SK-N-SH (cell line): ENCODE measurements around the gene BNIP3. TPM values are rescaled to one million over a fixed set of nuclear protein-coding genes. Genes with fewer than 3 reads are reported as not detected.

Experiments
- CTCF ChIA-PET: fragments of 300-600, 350-600 bp; formaldehyde crosslinking; extraction: SDS; loops from one replicate; lab custom pipeline; 2021; lab: Yijun Ruan, JAX
- POLR2A ChIA-PET: fragments of 350-600 bp; sonication (Branson Sonifier 250); formaldehyde crosslinking; extraction: SDS; loops from one replicate; lab custom pipeline; 2020; ENCODE audit warnings: antibody characterized with exemption, inconsistent platforms; lab: Yijun Ruan, JAX
- DNase-seq: peaks from one replicate; pipeline ENCODE4 v3.0.0; 2012
- H2AFZ ChIP-seq: fragments of 200-600 bp; sonication (generic); 2 replicates; pipeline ENCODE4 v1.8.1; 2016; ENCODE audit warnings: antibody characterized with exemption, mild to moderate bottlenecking, low read depth
- H3F3A ChIP-seq: fragments of 200-600 bp; sonication (generic); replicated peaks from 2 replicates; pipeline ENCODE3; 2016; ENCODE audit warnings: antibody characterized with exemption, mild to moderate bottlenecking; ENCODE audit not compliant: insufficient read depth
- H3K27ac ChIP-seq, 2 experiments: fragments of 200-500 bp in 1 of 2; fragments of 200-600 bp in 1 of 2; sonication (Bioruptor generic) in 1 of 2; sonication (generic), shearing (Covaris generic) in 1 of 2; 2 replicates each; pipeline versions ENCODE4 v1.5.1 to v1.6.1; 2014 to 2016; ENCODE audit warnings: low read depth in 2 of 2, inconsistent platforms in 1 of 2, low read length in 1 of 2, mild to moderate bottlenecking in 1 of 2, mixed read lengths in 1 of 2
- H3K27me3 ChIP-seq: fragments of 200-600 bp; sonication (generic), shearing (Covaris generic); 2 replicates; pipeline ENCODE4 v1.6.1; 2016; ENCODE audit warnings: mixed run types; ENCODE audit not compliant: insufficient read depth
- H3K36me3 ChIP-seq, 2 experiments: fragments of 200-500 bp in 1 of 2; fragments of 200-600 bp in 1 of 2; sonication (Bioruptor generic) in 1 of 2; sonication (generic) in 1 of 2; replicated peaks in 1 of 2; 2 replicates each; pipeline versions ENCODE3 to v1.5.1; 2014 to 2016; ENCODE audit warnings: low read length in 1 of 2, mild to moderate bottlenecking in 1 of 2; ENCODE audit not compliant: insufficient read depth in 2 of 2, control insufficient read depth in 1 of 2
- H3K4me1 ChIP-seq, 2 experiments: fragments of 200-500 bp in 1 of 2; fragments of 200-600 bp in 1 of 2; sonication (Bioruptor generic) in 1 of 2; sonication (generic), shearing (Covaris generic) in 1 of 2; 2 replicates each; pipeline versions ENCODE4 v1.5.1 to v1.6.1; 2014 to 2016; ENCODE audit warnings: low read depth in 1 of 2, low read length in 1 of 2, mixed run types in 1 of 2; ENCODE audit not compliant: insufficient read depth in 2 of 2, control insufficient read depth in 1 of 2
- H3K4me2 ChIP-seq: fragments of 200-600 bp; sonication (generic), shearing (Covaris generic); 2 replicates; pipeline ENCODE4 v1.6.1; 2017; ENCODE audit warnings: mixed run types
- H3K4me3 ChIP-seq, 2 experiments: fragments of 200-500 bp in 1 of 2; fragments of 200-600 bp in 1 of 2; sonication (Bioruptor generic) in 1 of 2; sonication (generic), shearing (Covaris generic) in 1 of 2; 2 replicates each; pipeline versions ENCODE4 v1.5.1 to v1.8.1; 2014 to 2016; ENCODE audit warnings: low read depth in 2 of 2, inconsistent platforms in 1 of 2, low read length in 1 of 2, mild to moderate bottlenecking in 1 of 2, mixed read lengths in 1 of 2, moderate library complexity in 1 of 2
- H3K79me2 ChIP-seq: fragments of 200-600 bp; sonication (generic); 2 replicates; pipeline ENCODE4 v1.8.1; 2017; ENCODE audit warnings: mild to moderate bottlenecking; ENCODE audit not compliant: insufficient read depth
- H3K9ac ChIP-seq: fragments of 200-600 bp; sonication (generic); 2 replicates; pipeline ENCODE4 v1.6.1; 2017; ENCODE audit warnings: mixed run types
- H3K9me2 ChIP-seq: fragments of 200-600 bp; sonication (generic); 2 replicates; pipeline ENCODE4 v1.6.1; 2017; ENCODE audit warnings: mixed run types
- H3K9me3 ChIP-seq: fragments of 200-600 bp; sonication (generic); 2 replicates; pipeline ENCODE4 v1.6.1; 2017; ENCODE audit warnings: mixed run types, mild to moderate bottlenecking, moderate library complexity
- H4K20me1 ChIP-seq: fragments of 200-600 bp; sonication (generic); 2 replicates; pipeline ENCODE4 v1.6.1; 2017; ENCODE audit warnings: mild to moderate bottlenecking, mixed run types; ENCODE audit not compliant: insufficient read depth
- CHD2 ChIP-seq: fragments of 150-350 bp; IDR thresholded peaks from 2 replicates; pipeline ENCODE4 v1.6.1; 2018; ENCODE audit warnings: low read length; ENCODE audit not compliant: partially characterized antibody
- EP300 ChIP-seq, 2 experiments: IDR thresholded peaks; 2 replicates each; pipeline versions ENCODE4 v1.4.0 to v1.6.1; 2012; ENCODE audit warnings: borderline replicate concordance in 1 of 2, low read depth in 1 of 2, low read length in 1 of 2
- FOXJ3 ChIP-seq: sonication (generic); formaldehyde crosslinking; IDR thresholded peaks from 2 replicates; pipeline ENCODE4 v1.5.1; 2020; ENCODE audit warnings: mild to moderate bottlenecking, missing genetic modification reagents
- FOXM1 ChIP-seq: IDR thresholded peaks from 2 replicates; pipeline ENCODE4 v1.4.0; 2012; ENCODE audit warnings: low read depth, mild to moderate bottlenecking
- GABPA ChIP-seq: IDR thresholded peaks from 2 replicates; pipeline ENCODE4 v1.4.0; 2012; ENCODE audit warnings: low read depth, mild to moderate bottlenecking
- GATA2 ChIP-seq: sonication (generic); formaldehyde crosslinking; IDR thresholded peaks from 2 replicates; pipeline ENCODE4 v1.5.0; 2020; ENCODE audit warnings: mild to moderate bottlenecking, missing genetic modification reagents
- IRF3 ChIP-seq: fragments of 150-350 bp; IDR thresholded peaks from 2 replicates; pipeline ENCODE4 v1.6.1; 2016; ENCODE audit warnings: mild to moderate bottlenecking, low read depth, low read length
- MXI1 ChIP-seq: IDR thresholded peaks from 2 replicates; pipeline ENCODE4 v1.6.1; 2012; ENCODE audit warnings: mild to moderate bottlenecking, low read depth, low read length, improper control_type of control experiment
- RAD21 ChIP-seq: IDR thresholded peaks from 2 replicates; pipeline ENCODE4 v1.6.1; 2012; ENCODE audit warnings: mild to moderate bottlenecking, low read length
- RCOR1 ChIP-seq: fragments of 150-350 bp; IDR thresholded peaks from 2 replicates; pipeline ENCODE4 v1.6.1; 2017; ENCODE audit warnings: antibody characterized with exemption, low read length
- REST ChIP-seq: IDR thresholded peaks from 2 replicates; pipeline ENCODE4 v1.6.1; 2012; ENCODE audit warnings: mild to moderate bottlenecking, low read depth, low read length, moderate library complexity
- RFX5 ChIP-seq: IDR thresholded peaks from 2 replicates; pipeline ENCODE4 v1.6.1; 2012; ENCODE audit warnings: mild to moderate bottlenecking, improper control_type of control experiment, low read length
- RXRA ChIP-seq: IDR thresholded peaks from 2 replicates; pipeline ENCODE4 v1.4.0; 2012; ENCODE audit warnings: low read depth, mild to moderate bottlenecking, borderline replicate concordance
- SMC3 ChIP-seq: IDR thresholded peaks from 2 replicates; pipeline ENCODE4 v1.6.1; 2012; ENCODE audit warnings: low read depth, low read length, improper control_type of control experiment
- TAF1 ChIP-seq: IDR thresholded peaks from 2 replicates; pipeline ENCODE4 v1.6.1; 2012; ENCODE audit warnings: low read depth, mild to moderate bottlenecking, low read length, moderate library complexity, borderline replicate concordance
- TEAD4 ChIP-seq: IDR thresholded peaks from 2 replicates; pipeline ENCODE4 v1.4.0; 2012; ENCODE audit warnings: mild to moderate bottlenecking, borderline replicate concordance; ENCODE audit not compliant: insufficient read depth
- USF1 ChIP-seq: IDR thresholded peaks from 2 replicates; pipeline ENCODE4 v1.4.0; 2012; ENCODE audit warnings: low read depth, borderline replicate concordance
- USF2 ChIP-seq: fragments of 150-350 bp; IDR thresholded peaks from 2 replicates; pipeline ENCODE4 v1.6.1; 2017; ENCODE audit warnings: antibody characterized with exemption, low read length, low read depth, borderline replicate concordance
- YY1 ChIP-seq: IDR thresholded peaks from 2 replicates; pipeline ENCODE4 v1.4.0; 2012; ENCODE audit warnings: low read depth, mild to moderate bottlenecking
- ZBTB33 ChIP-seq: IDR thresholded peaks from 2 replicates; pipeline ENCODE4 v1.4.0; 2012; ENCODE audit warnings: low read depth, borderline replicate concordance
- WGBS: methylation state at CpG from one replicate; pipeline ENCODE4 v1.1.6; 2017; ENCODE audit warnings: low lambda C conversion rate; 5-methylcytosine and 5-hydroxymethylcytosine counted together
- polyA plus RNA-seq, 3 experiments: library from polyadenylated mRNA; depleted of rRNA; stranded (reverse); fragments of >200 nt; gene quantifications; 2 replicates each; pipeline ENCODE4 v1.2.3, GENCODE V29; 2012

The BNIP3 gene
- polyA plus RNA-seq, 1 of the 3 experiments (the other 2 are of a cell fraction), result 40.3 TPM

GRCh38 chr10:131926253-131926652 lies 55.5 kb downstream of the BNIP3 start:
- H3K27me3 ChIP-seq, result no peaks in the 10 kb centered on the region
- TF ChIP-seq RFX5, result no peak
- no peak for TF ChIP-seq TEAD4
- TF ChIP-seq GABPA, result no peak
- no peak for TF ChIP-seq ZBTB33
- no peak for TF ChIP-seq FOXM1
- TF ChIP-seq USF2, result no peak
- TF ChIP-seq YY1, result no peak
- no peak for TF ChIP-seq IRF3
- TF ChIP-seq GATA2 (CRISPR knock-in tag), result no peak
- TF ChIP-seq EP300 (IDR thresholded peaks at IDR 0.05; ENCODE audit: borderline replicate concordance in 1 of 2, low read depth in 1 of 2, low read length in 1 of 2), result no peak
- TF ChIP-seq REST, result no peak
- TF ChIP-seq RXRA, result no peak
- no peak for TF ChIP-seq FOXJ3 (CRISPR knock-in tag)
- no peak for TF ChIP-seq TAF1
- no peak for TF ChIP-seq RCOR1
- TF ChIP-seq CHD2, result no peak
- no peak for TF ChIP-seq SMC3
- TF ChIP-seq RAD21, result no peak
- TF ChIP-seq MXI1, result no peak
- TF ChIP-seq USF1, result no peak
- peaks cover 8% of the 10 kb centered on the region; the same call in 1 of the 2 replicates for H3K9me3 ChIP-seq
- H3K36me3 ChIP-seq, result peaks cover 0 to 17% of the 10 kb centered on the region in 2 experiments
- H3K9ac ChIP-seq, result no peak overlapping the region
- no peak overlapping the region for H2AFZ ChIP-seq
- no peaks in the 10 kb centered on the region for H3K9me2 ChIP-seq
- H4K20me1 ChIP-seq, result peaks cover 74% of the 10 kb centered on the region
- CTCF ChIA-PET, result interaction anchor here (1.1 to 1.4 kb wide), 2 partner anchors 17 to 216 kb away, joined by 3 read pairs; no protein-coding TSS in a partner anchor
- no peaks in the 10 kb centered on the region for H3F3A ChIP-seq
- no peak for DNase-seq
- peaks cover 100% of the 10 kb centered on the region for H3K79me2 ChIP-seq
- H3K27ac ChIP-seq, result no peak overlapping the region
- POLR2A ChIA-PET, result no interaction called here
- H3K4me2 ChIP-seq, result no peak overlapping the region
- H3K4me1 ChIP-seq, result peaks cover 11 to 13% of the 10 kb centered on the region in 2 experiments; a peak in 2 of 4 replicates
- no peak overlapping the region for H3K4me3 ChIP-seq
- WGBS, result 97% methylated on average over 10 of the region's 10 CpGs
